Stimulated activated CD8-positive, alpha-beta memory T cell treated with anti-CD3 and anti-CD28 coated beads, Interleukin-15, amount 100 ng/mL, for 1 hour (primary cell): Measurements from ENCODE around the gene METTL26.

Experiments used
- DNase-seq: peaks from one replicate; pipeline ENCODE4 v3.0.0-alpha.2; 2020; ENCODE audit warnings: low read depth

Gene METTL26

GRCh38 chr16:595942-596735 lies 40.0 kb downstream of the METTL26 start:
- no peak for DNase-seq

GRCh38 chr16:595094-595528 lies 41.0 kb downstream of the METTL26 start:
- no peak for DNase-seq

GRCh38 chr16:593807-594206 lies 42.3 kb downstream of the METTL26 start:
- no peak for DNase-seq

GRCh38 chr16:593406-593805 lies 42.7 kb downstream of the METTL26 start:
- no peak for DNase-seq

GRCh38 chr16:592518-593306 lies 43.4 kb downstream of the METTL26 start:
- DNase-seq, result no peak

- no peak for DNase-seq
Measured at GRCh38 chr16:591892-592517, 44.1 kb downstream of the METTL26 start.

GRCh38 chr16:591231-591630 lies 44.9 kb downstream of the METTL26 start:
- DNase-seq, result no peak

- no peak for DNase-seq
Measured at GRCh38 chr16:590815-591200, 45.3 kb downstream of the METTL26 start.

- DNase-seq, result no peak
Measured at GRCh38 chr16:590188-590814, 45.8 kb downstream of the METTL26 start.

- peak; percentile 98 for DNase-seq
Measured at GRCh38 chr16:589658-590187, 46.4 kb downstream of the METTL26 start, which contains the start of gene RAB40C. Gene RAB40C, plus strand, starts transcription at chr16:590066. Its CDS starts 226 bp downstream, at chr16:590292.

GRCh38 chr16:588889-589657 lies 47.0 kb downstream of the METTL26 start:
- DNase-seq, result peak; percentile 98

- DNase-seq, result peak; percentile 24
Measured at GRCh38 chr16:588639-588888, 47.5 kb downstream of the METTL26 start.

- DNase-seq, result no peak
Measured at GRCh38 chr16:586645-587590, 49.2 kb downstream of the METTL26 start.

- no peak for DNase-seq
Measured at GRCh38 chr16:586047-586644, 50.0 kb downstream of the METTL26 start.

GRCh38 chr16:585351-585750 lies 50.8 kb downstream of the METTL26 start:
- DNase-seq, result no peak
